ENCODE results near the gene HOXB8. TPM values are rescaled to one million over a fixed set of nuclear protein-coding genes. Genes with fewer than 3 reads are reported as not detected.

The HOXB8 gene
- total and polyA plus RNA-seq, 12 donors: 0.55 TPM; not detected in 11

DNA sequence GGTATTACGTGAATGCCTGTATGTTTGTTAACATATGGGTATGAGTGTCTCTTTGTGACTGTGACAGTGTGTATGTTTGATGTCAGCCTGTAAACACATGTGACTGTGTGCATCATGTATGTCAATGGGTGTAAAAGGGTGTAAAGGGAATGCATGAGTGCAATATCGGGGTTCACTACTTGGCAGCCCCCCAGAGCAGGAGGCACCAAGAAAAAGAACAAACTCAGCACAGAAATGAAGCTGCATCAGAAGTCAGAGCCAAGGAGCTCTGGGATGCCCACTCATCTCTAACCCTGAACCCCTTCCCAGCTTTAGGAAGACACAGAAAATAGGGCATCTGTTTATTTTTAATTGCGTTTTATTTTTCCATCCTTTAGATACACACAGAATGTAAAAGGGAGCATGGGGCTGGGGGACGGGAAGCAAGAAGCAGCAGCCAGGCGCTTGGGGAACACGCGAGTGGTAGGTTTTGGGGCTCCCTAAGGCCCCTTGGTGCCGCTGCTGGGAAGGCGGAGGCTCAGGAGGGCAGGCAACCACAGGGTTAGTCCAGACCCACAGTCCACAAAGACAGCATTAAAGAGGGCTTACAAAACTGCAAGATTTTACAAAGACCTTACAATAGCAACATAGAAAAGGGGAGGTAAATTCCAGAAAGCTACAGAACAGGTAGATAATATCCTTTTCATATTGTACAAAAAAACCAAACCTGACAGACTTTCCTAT lies 8.0 kb downstream of the HOXB8 start:
- TF ChIP-seq, protein P1, sequence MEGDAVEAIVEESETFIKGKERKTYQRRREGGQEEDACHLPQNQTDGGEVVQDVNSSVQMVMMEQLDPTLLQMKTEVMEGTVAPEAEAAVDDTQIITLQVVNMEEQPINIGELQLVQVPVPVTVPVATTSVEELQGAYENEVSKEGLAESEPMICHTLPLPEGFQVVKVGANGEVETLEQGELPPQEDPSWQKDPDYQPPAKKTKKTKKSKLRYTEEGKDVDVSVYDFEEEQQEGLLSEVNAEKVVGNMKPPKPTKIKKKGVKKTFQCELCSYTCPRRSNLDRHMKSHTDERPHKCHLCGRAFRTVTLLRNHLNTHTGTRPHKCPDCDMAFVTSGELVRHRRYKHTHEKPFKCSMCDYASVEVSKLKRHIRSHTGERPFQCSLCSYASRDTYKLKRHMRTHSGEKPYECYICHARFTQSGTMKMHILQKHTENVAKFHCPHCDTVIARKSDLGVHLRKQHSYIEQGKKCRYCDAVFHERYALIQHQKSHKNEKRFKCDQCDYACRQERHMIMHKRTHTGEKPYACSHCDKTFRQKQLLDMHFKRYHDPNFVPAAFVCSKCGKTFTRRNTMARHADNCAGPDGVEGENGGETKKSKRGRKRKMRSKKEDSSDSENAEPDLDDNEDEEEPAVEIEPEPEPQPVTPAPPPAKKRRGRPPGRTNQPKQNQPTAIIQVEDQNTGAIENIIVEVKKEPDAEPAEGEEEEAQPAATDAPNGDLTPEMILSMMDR (IDR thresholded peaks at IDR 0.05): no peak
- 24 to 40% methylated on average over 9 of the region's 9 CpGs for WGBS, 2 donors

GRCh38 chr17:48605991-48606891 lies 8.9 kb downstream of the HOXB8 start:
- 14 to 28% methylated on average over 41 of the region's 41 CpGs for WGBS, 2 donors
- peaks cover 0 to 8% (median 0%) of the 10 kb centered on the region in 11 donors for H3K9me3 ChIP-seq
- TF ChIP-seq, protein P1 (IDR thresholded peaks at IDR 0.05): no peak
- H3K4me3 ChIP-seq: no peak overlapping the region
- DNase-seq: no peak
- H3K4me1 ChIP-seq: peaks cover 8 to 23% (median 18%) of the 10 kb centered on the region in 9 donors
- H3K27ac ChIP-seq: no peak overlapping the region
- H3K27me3 ChIP-seq: peaks cover 80 to 100% (median 100%) of the 10 kb centered on the region in 7 donors
- intact Hi-C loops (cut with DNase I): no loop called here
- no peak for ATAC-seq
- no peaks in the 10 kb centered on the region for H3K36me3 ChIP-seq

More for the DNA sequence above, 8.0 kb downstream of the HOXB8 start:
- Histone ChIP-seq H3K27ac (no peak overlapping the region), H3K36me3 (no peaks in the 10 kb centered on the region), H3K4me3 (no peak overlapping the region), H3K9me3 (peaks cover 0 to 8% (median 0%) of the 10 kb centered on the region in 11 donors), H3K27me3 (peaks cover 80 to 100% (median 100%) of the 10 kb centered on the region in 7 donors), H3K4me1 (peaks cover 8 to 30% (median 25%) of the 10 kb centered on the region in 9 donors)
- ATAC-seq (no peak), DNase-seq (no peak)
- intact Hi-C loops (cut with DNase I): no loop called here

- Histone ChIP-seq H3K36me3 (no peaks in the 10 kb centered on the region), H3K9me3 (peaks cover 0 to 8% (median 0%) of the 10 kb centered on the region in 11 donors), H3K4me3 (no peak overlapping the region), H3K4me1 (peaks cover 4 to 16% (median 11%) of the 10 kb centered on the region in 9 donors), H3K27me3 (peaks cover 79 to 100% (median 99%) of the 10 kb centered on the region in 7 donors), H3K27ac (no peak overlapping the region)
- no peak for DNase-seq
- TF ChIP-seq, protein P1 (IDR thresholded peaks at IDR 0.05): no peak
- intact Hi-C loops (cut with DNase I): no loop called here
- no peak for ATAC-seq
- WGBS, 2 donors: 12 to 14% methylated on average over 10 of the region's 10 CpGs
These were observed 9.6 kb downstream of the HOXB8 start for GRCh38 chr17:48605409-48605919.

GRCh38 chr17:48604770-48605329 lies 10.2 kb downstream of the HOXB8 start, which contains the start of gene HOXB6:
Gene HOXB6 (minus strand): TSS chr17:48604986. CDS start chr17:48598150, 6,836 bp downstream.
- TF ChIP-seq, protein P1 (IDR thresholded peaks at IDR 0.05): no peak
- intact Hi-C loops (cut with DNase I): no loop called here
- no peak within 1 kb of the TSS for H3K4me3 ChIP-seq
- no peak for DNase-seq
- H3K4me1 ChIP-seq: peaks cover 0 to 10% (median 5%) of the 10 kb centered on the region in 9 donors
- peaks cover 0 to 8% (median 0%) of the 10 kb centered on the region in 11 donors for H3K9me3 ChIP-seq
- H3K27me3 ChIP-seq: peaks cover 78 to 100% (median 99%) of the 10 kb centered on the region in 7 donors
- H3K27ac ChIP-seq: no peak within 1 kb of the TSS
- no peak for ATAC-seq
- no peaks in the 10 kb centered on the region for H3K36me3 ChIP-seq
- 15 to 17% methylated on average over 16 of the region's 16 CpGs for WGBS, 2 donors
